Trophoblast cell (in vitro differentiated cells and primary cell): ENCODE data around the gene KRTAP19-6.

Experiments
- DNase-seq, 2 donors: peaks; one replicate each; pipeline ENCODE4 v3.0.0-alpha.2; 2016
- H2AFZ ChIP-seq: 2 replicates; pipeline ENCODE4 v1.6.1; 2013; ENCODE audit warnings: low read length, moderate library complexity, mild to moderate bottlenecking; ENCODE audit not compliant: insufficient read depth, poor library complexity
- H2AK5ac ChIP-seq: 2 replicates; pipeline ENCODE4 v1.6.1; 2013; ENCODE audit warnings: mild to moderate bottlenecking, low read length
- H2BK120ac ChIP-seq: 2 replicates; pipeline ENCODE4 v1.6.1; 2013; ENCODE audit warnings: low read length, mild to moderate bottlenecking, moderate library complexity; ENCODE audit not compliant: insufficient read depth, poor library complexity
- H2BK12ac ChIP-seq: 2 replicates; pipeline ENCODE4 v1.6.1; 2013; ENCODE audit warnings: mild to moderate bottlenecking, low read length, moderate library complexity
- H2BK5ac ChIP-seq: 2 replicates; pipeline ENCODE4 v1.6.1; 2013; ENCODE audit warnings: low read length, low read depth, moderate library complexity, mild to moderate bottlenecking; ENCODE audit not compliant: poor library complexity
- H3K14ac ChIP-seq: 2 replicates; pipeline ENCODE4 v1.6.1; 2013; ENCODE audit warnings: mild to moderate bottlenecking, low read length
- H3K18ac ChIP-seq: 2 replicates; pipeline ENCODE4 v1.6.1; 2013; ENCODE audit warnings: mild to moderate bottlenecking, low read length
- H3K23ac ChIP-seq: 2 replicates; pipeline ENCODE4 v1.6.1; 2013; ENCODE audit warnings: low read length
- H3K27ac ChIP-seq: 2 replicates; pipeline ENCODE4 v1.5.1; 2013; ENCODE audit warnings: low read depth, mild to moderate bottlenecking, inconsistent platforms, low read length, moderate library complexity
- H3K27me3 ChIP-seq: 2 replicates; pipeline ENCODE4 v1.6.1; 2013; ENCODE audit warnings: inconsistent platforms, mild to moderate bottlenecking, low read length, moderate library complexity; ENCODE audit not compliant: insufficient read depth
- H3K36me3 ChIP-seq, 2 experiments: 1 replicate in 1 of 2; 2 replicates in 1 of 2; pipeline ENCODE4 v1.6.1; 2013; ENCODE audit warnings: low read length in 2 of 2, mild to moderate bottlenecking in 2 of 2, moderate library complexity in 1 of 2; ENCODE audit not compliant: insufficient read depth in 2 of 2, control insufficient read depth in 1 of 2
- H3K4ac ChIP-seq: 2 replicates; pipeline ENCODE4 v1.6.1; 2013; ENCODE audit warnings: low read depth, mild to moderate bottlenecking, low read length, moderate library complexity
- H3K4me1 ChIP-seq, 2 experiments: 1 replicate in 1 of 2; 2 replicates in 1 of 2; pipeline ENCODE4 v1.6.1; 2013; ENCODE audit warnings: low read length in 2 of 2, mild to moderate bottlenecking in 2 of 2, moderate library complexity in 1 of 2; ENCODE audit not compliant: insufficient read depth in 2 of 2, control insufficient read depth in 1 of 2
- H3K4me2 ChIP-seq: 2 replicates; pipeline ENCODE4 v1.6.1; 2013; ENCODE audit warnings: inconsistent platforms, mild to moderate bottlenecking, low read length, moderate library complexity
- H3K4me3 ChIP-seq: 2 replicates; pipeline ENCODE4 v1.5.1; 2013; ENCODE audit warnings: mild to moderate bottlenecking, low read depth, low read length, inconsistent platforms
- H3K79me1 ChIP-seq: one replicate; pipeline ENCODE4 v1.6.1; 2013; ENCODE audit warnings: low read length
- H3K79me2 ChIP-seq: 2 replicates; pipeline ENCODE4 v1.6.1; 2013; ENCODE audit warnings: low read length, mild to moderate bottlenecking; ENCODE audit not compliant: control insufficient read depth, insufficient read depth, poor library complexity
- H3K9ac ChIP-seq: 2 replicates; pipeline ENCODE4 v1.6.1; 2013; ENCODE audit warnings: mild to moderate bottlenecking, low read length
- H3K9me3 ChIP-seq: 2 replicates; pipeline ENCODE4 v1.6.1; 2013; ENCODE audit warnings: low read depth, mild to moderate bottlenecking, control low read depth, inconsistent platforms, low read length; ENCODE audit not compliant: insufficient read depth
- H4K12ac ChIP-seq: 2 replicates; pipeline ENCODE4 v1.6.1; 2013; ENCODE audit warnings: low read depth, mild to moderate bottlenecking, low read length, moderate library complexity
- H4K8ac ChIP-seq: 2 replicates; pipeline ENCODE4 v1.6.1; 2013; ENCODE audit warnings: low read depth, mild to moderate bottlenecking, low read length, moderate library complexity
- H4K91ac ChIP-seq: one replicate; pipeline ENCODE4 v1.6.1; 2013; ENCODE audit warnings: low read depth, mild to moderate bottlenecking, low read length, moderate library complexity
- WGBS: extraction: QIAGEN DNeasy Blood & Tissue Kit; methylation state at CpG from one replicate; pipeline ENCODE4 v1.1.7; 2013; ENCODE audit warnings: missing lambda C conversion rate; ENCODE audit not compliant: insufficient read length, insufficient coverage; ENCODE audit errors: extremely low coverage; 5-methylcytosine and 5-hydroxymethylcytosine counted together

Gene KRTAP19-6

DNA sequence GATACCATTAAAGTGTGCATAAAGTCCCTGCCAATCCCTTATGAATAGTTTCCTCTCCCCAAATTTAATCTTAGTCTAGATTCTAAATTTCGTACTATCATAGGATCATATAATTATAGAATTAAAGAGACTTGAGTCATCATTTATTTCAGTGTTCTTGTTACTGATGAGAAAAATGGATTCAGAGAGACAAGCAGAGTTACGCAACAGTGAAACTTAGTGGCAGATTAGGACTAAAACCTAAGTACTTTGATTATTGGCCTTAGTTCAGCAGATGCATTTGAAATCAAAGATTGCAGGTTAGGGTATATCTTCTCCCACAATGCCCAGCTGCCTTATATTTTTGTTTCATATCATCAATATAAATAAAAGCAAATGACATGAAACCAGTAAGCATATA, 20.3 kb upstream of the KRTAP19-6 start:
- no peak for DNase-seq
- no peak overlapping the region for H4K8ac ChIP-seq
- H2BK12ac ChIP-seq = no peak overlapping the region
- H2BK120ac ChIP-seq = no peak overlapping the region
- H3K27me3 ChIP-seq = no peaks in the 10 kb centered on the region
- no peak overlapping the region for H3K4ac ChIP-seq
- H3K36me3 ChIP-seq = no peaks in the 10 kb centered on the region
- no peak overlapping the region for H3K4me3 ChIP-seq
- H3K9me3 ChIP-seq = no peaks in the 10 kb centered on the region
- H3K79me2 ChIP-seq = no peaks in the 10 kb centered on the region
- no peak overlapping the region for H3K4me2 ChIP-seq
- no peak overlapping the region for H4K12ac ChIP-seq
- H3K4me1 ChIP-seq = no peaks in the 10 kb centered on the region
- no CpG with 5 or more reads among the region's 2 CpGs for WGBS
- H3K79me1 ChIP-seq = no peaks in the 10 kb centered on the region
- no peak overlapping the region for H3K9ac ChIP-seq
- no peak overlapping the region for H3K18ac ChIP-seq
- no peak overlapping the region for H3K27ac ChIP-seq
- H3K14ac ChIP-seq = no peak overlapping the region
- no peak overlapping the region for H2AFZ ChIP-seq
- H2BK5ac ChIP-seq = no peak overlapping the region
- no peak overlapping the region for H3K23ac ChIP-seq
- H2AK5ac ChIP-seq = no peak overlapping the region
- no peak overlapping the region for H4K91ac ChIP-seq

DNA sequence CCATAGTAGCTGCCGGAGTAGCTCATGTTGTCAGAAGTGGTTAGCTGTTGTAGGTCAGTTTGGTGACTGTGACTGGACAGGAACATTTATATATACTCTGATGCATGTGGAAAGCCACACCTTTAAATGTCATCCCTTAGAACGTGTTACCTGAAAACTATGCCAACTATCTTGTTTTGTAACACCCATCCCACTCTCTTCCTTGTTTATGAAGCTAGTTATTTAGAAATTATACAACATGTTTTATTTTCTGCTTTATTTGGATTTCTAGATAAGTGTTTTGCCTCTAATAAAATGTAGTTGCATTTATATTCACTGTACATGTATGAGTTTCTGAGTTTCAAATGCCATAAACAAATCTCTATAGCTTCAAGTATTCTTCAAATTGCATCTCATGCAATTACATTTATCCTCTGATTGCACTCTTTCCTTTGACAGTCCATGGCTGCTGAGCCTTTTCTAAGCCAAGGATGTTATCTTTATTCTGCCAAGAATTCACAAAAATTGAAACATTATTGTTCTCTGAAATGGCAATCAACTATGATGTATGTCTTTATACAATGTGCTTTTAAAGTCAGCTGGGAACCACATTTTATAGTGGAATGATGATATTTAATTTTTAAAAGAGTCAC, 19.7 kb upstream of the KRTAP19-6 start, which contains the start of gene KRTAP19-7:
KRTAP19-7 (minus strand) TSS at position 51 of the 632 bp plus-strand sequence; CDS start at position 26, 25 bp downstream.
- no peaks in the 10 kb centered on the region for H3K4me1 ChIP-seq
- no peaks in the 10 kb centered on the region for H3K9me3 ChIP-seq
- no peak within 1 kb of the TSS for H2BK120ac ChIP-seq
- no peak within 1 kb of the TSS for H3K14ac ChIP-seq
- no peak within 1 kb of the TSS for H3K9ac ChIP-seq
- H4K91ac ChIP-seq = no peak within 1 kb of the TSS
- H3K4me2 ChIP-seq = no peak within 1 kb of the TSS
- H3K79me1 ChIP-seq = no peaks in the 10 kb centered on the region
- H2AK5ac ChIP-seq = no peak within 1 kb of the TSS
- no peak within 1 kb of the TSS for H4K12ac ChIP-seq
- H3K27ac ChIP-seq = no peak within 1 kb of the TSS
- no peak for DNase-seq
- no peak within 1 kb of the TSS for H3K18ac ChIP-seq
- peak within 1 kb of the TSS; percentile 5 for H3K4me3 ChIP-seq
- WGBS = no CpG with 5 or more reads among the region's 2 CpGs
- no peak within 1 kb of the TSS for H3K23ac ChIP-seq
- no peak within 1 kb of the TSS for H2AFZ ChIP-seq
- H3K27me3 ChIP-seq = no peaks in the 10 kb centered on the region
- no peaks in the 10 kb centered on the region for H3K79me2 ChIP-seq
- H4K8ac ChIP-seq = no peak within 1 kb of the TSS
- H3K4ac ChIP-seq = no peak within 1 kb of the TSS
- no peak within 1 kb of the TSS for H2BK12ac ChIP-seq
- H3K36me3 ChIP-seq = no peaks in the 10 kb centered on the region
- H2BK5ac ChIP-seq = no peak within 1 kb of the TSS

DNA sequence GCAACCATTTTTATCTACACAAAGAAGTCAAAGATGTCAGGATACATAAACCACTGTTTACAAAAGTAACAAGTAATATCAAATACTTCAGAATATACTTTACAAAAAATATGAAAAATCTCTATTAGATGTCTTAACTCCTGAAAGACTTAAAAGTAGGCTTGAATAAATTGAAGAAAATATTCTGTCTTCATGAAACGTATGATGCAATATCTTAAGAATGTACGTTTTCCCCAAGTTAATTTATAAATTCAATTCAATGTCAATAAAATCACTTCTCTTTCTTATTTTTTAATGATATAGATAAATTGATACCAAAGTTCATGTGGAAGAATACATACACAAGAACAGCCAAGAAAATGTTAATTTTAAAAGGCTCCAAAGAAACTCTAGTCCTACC, 13.4 kb upstream of the KRTAP19-6 start:
- DNase-seq = no peak
- Histone ChIP-seq H3K9me3 (no peaks in the 10 kb centered on the region), H4K12ac (no peak overlapping the region), H3K27ac (no peak overlapping the region), H3K36me3 (no peaks in the 10 kb centered on the region), H3K79me2 (no peaks in the 10 kb centered on the region), H2BK12ac (no peak overlapping the region), H2AFZ (no peak overlapping the region), H4K91ac (no peak overlapping the region), H3K23ac (no peak overlapping the region), H2BK120ac (no peak overlapping the region), H4K8ac (no peak overlapping the region), H2BK5ac (no peak overlapping the region), H3K18ac (no peak overlapping the region), H3K4me2 (no peak overlapping the region), H3K4me1 (no peaks in the 10 kb centered on the region), H3K79me1 (no peaks in the 10 kb centered on the region), H3K4me3 (no peak overlapping the region), H3K27me3 (no peaks in the 10 kb centered on the region), H3K9ac (no peak overlapping the region), H3K14ac (no peak overlapping the region), H2AK5ac (no peak overlapping the region), H3K4ac (no peak overlapping the region)
- WGBS = no CpG with 5 or more reads among the region's 2 CpGs

- Histone ChIP-seq H3K4me3 (no peak overlapping the region), H3K4me2 (no peak overlapping the region), H2BK12ac (no peak overlapping the region), H3K9ac (no peak overlapping the region), H3K18ac (no peak overlapping the region), H3K9me3 (no peaks in the 10 kb centered on the region), H2BK5ac (no peak overlapping the region), H3K27me3 (no peaks in the 10 kb centered on the region), H4K91ac (no peak overlapping the region), H4K8ac (no peak overlapping the region), H3K79me2 (no peaks in the 10 kb centered on the region), H3K36me3 (no peaks in the 10 kb centered on the region), H2BK120ac (no peak overlapping the region), H3K4ac (no peak overlapping the region), H2AFZ (no peak overlapping the region), H2AK5ac (no peak overlapping the region), H4K12ac (no peak overlapping the region), H3K23ac (no peak overlapping the region), H3K4me1 (no peaks in the 10 kb centered on the region), H3K27ac (no peak overlapping the region), H3K14ac (no peak overlapping the region), H3K79me1 (no peaks in the 10 kb centered on the region)
- no CpG with 5 or more reads among the region's 1 CpG for WGBS
- no peak for DNase-seq
Measured at GRCh38 chr21:30552782-30553181, 11.1 kb upstream of the KRTAP19-6 start.
